ENCODE measurements around the gene SRPK3.

SRPK3 gene, protein sequence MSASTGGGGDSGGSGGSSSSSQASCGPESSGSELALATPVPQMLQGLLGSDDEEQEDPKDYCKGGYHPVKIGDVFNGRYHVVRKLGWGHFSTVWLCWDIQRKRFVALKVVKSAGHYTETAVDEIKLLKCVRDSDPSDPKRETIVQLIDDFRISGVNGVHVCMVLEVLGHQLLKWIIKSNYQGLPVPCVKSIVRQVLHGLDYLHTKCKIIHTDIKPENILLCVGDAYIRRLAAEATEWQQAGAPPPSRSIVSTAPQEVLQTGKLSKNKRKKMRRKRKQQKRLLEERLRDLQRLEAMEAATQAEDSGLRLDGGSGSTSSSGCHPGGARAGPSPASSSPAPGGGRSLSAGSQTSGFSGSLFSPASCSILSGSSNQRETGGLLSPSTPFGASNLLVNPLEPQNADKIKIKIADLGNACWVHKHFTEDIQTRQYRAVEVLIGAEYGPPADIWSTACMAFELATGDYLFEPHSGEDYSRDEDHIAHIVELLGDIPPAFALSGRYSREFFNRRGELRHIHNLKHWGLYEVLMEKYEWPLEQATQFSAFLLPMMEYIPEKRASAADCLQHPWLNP

GRCh38 chrX:153780678-153781427 is at the start of gene SRPK3:
Gene SRPK3, plus strand, starts transcription at chrX:153781041. Its CDS starts 46 bp downstream, at chrX:153781087.
- no peak for TF ChIP-seq MYC (IDR thresholded peaks at IDR 0.05; ENCODE audit: low read depth, low read length)
- no peak within 1 kb of the TSS for H3K4me3 ChIP-seq (ENCODE audit: low read depth, low read length)
- DNase-seq (ENCODE audit: low read depth): peak; percentile 56

DNA sequence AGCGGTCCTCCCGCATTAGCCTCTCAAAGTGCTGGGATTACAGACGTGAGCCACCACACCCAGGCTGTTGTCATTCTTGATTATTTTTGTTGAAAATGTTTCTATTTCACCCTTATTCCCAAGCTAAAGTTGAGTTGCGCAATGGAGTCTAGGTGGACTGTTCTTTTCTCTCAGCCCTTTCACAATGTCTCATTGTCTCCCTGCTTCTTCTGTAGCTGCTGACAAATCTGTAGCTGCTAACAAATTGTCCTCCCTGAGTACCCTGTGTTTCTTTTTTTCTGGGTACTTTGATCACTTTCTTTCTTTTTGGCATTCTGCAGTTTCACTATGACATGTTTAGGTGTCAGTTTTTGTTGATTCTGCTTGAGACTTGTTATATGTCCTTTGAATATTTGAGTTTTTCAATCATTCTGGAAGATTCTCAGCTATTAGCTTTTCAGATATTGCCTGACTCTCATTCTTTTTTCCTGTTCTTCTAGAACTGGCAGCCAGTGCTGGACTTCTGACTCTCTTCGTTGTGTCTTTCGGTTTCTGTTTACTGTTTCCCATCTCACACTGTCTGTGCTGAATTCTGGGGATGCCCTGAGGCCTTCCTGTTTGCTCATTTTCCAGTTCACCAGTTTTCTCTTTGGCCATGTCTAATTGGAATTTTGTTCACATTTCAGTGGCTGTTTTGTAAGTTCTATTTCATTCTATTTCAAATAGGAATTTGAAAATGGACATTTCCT is 49.6 kb upstream of the SRPK3 start:
- no peak overlapping the region for H3K4me3 ChIP-seq (ENCODE audit: low read depth, low read length)
- DNase-seq (ENCODE audit: low read depth): peak; percentile 45
- TF ChIP-seq, protein P1, sequence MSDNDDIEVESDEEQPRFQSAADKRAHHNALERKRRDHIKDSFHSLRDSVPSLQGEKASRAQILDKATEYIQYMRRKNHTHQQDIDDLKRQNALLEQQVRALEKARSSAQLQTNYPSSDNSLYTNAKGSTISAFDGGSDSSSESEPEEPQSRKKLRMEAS (IDR thresholded peaks at IDR 0.05; ENCODE audit: low read depth, low read length): no peak
- TF ChIP-seq POLR2A (IDR thresholded peaks at IDR 0.05; ENCODE audit: extremely low read depth, insufficient read length) (no peak), MYC (IDR thresholded peaks at IDR 0.05; ENCODE audit: low read depth, low read length) (no peak)
- TF ChIP-seq, protein P2, sequence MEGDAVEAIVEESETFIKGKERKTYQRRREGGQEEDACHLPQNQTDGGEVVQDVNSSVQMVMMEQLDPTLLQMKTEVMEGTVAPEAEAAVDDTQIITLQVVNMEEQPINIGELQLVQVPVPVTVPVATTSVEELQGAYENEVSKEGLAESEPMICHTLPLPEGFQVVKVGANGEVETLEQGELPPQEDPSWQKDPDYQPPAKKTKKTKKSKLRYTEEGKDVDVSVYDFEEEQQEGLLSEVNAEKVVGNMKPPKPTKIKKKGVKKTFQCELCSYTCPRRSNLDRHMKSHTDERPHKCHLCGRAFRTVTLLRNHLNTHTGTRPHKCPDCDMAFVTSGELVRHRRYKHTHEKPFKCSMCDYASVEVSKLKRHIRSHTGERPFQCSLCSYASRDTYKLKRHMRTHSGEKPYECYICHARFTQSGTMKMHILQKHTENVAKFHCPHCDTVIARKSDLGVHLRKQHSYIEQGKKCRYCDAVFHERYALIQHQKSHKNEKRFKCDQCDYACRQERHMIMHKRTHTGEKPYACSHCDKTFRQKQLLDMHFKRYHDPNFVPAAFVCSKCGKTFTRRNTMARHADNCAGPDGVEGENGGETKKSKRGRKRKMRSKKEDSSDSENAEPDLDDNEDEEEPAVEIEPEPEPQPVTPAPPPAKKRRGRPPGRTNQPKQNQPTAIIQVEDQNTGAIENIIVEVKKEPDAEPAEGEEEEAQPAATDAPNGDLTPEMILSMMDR (IDR thresholded peaks at IDR 0.05; ENCODE audit: low read depth, low read length): no peak

DNA sequence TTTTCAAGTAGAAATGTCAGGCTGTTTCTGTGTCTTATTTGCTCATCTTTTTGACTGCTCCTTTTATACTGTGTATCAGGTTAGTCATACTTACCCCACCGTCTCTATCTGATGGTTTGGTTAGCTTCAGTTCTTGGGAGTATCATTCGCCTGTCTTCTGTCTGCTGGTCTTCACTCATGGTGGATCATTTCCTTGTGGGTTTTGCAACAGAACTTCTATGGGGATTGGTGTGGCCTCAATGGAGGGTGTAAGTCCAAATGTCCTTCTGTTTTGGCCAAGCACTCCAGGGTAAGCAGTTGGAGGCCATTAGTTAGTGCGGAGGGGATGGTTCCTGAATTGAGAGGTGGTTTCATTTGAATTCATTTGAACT is 49.0 kb upstream of the SRPK3 start:
- TF ChIP-seq, protein P1 (IDR thresholded peaks at IDR 0.05; ENCODE audit: low read depth, low read length): no peak
- TF ChIP-seq, protein P2 (IDR thresholded peaks at IDR 0.05; ENCODE audit: low read depth, low read length): no peak
- TF ChIP-seq MYC (IDR thresholded peaks at IDR 0.05; ENCODE audit: low read depth, low read length) (no peak), POLR2A (IDR thresholded peaks at IDR 0.05; ENCODE audit: extremely low read depth, insufficient read length) (no peak)
- no peak overlapping the region for H3K4me3 ChIP-seq (ENCODE audit: low read depth, low read length)
- no peak for DNase-seq (ENCODE audit: low read depth)

DNA sequence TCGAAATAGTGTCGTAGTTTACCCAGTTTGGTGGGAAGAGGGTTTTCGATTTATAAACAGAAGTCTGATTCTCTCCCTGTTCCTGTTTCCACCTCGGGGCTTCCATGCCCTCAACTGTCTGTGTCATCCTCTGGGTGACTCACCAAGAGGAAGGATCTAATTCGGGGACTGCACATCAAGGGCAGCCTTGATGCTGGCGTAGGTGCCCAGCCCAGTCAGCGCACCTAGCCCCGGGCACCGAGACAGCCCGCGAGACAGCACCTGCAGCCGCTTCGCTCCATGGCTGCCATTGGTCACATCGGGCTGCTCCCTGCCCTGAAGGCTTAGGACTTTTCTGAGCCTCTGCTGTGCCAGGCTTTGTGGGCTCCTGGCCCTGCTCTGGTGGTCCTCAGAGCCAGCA is 48.4 kb upstream of the SRPK3 start:
- DNase-seq (ENCODE audit: low read depth): peak; percentile 51
- TF ChIP-seq POLR2A (IDR thresholded peaks at IDR 0.05; ENCODE audit: extremely low read depth, insufficient read length): no peak
- TF ChIP-seq, protein P1 (IDR thresholded peaks at IDR 0.05; ENCODE audit: low read depth, low read length): no peak
- TF ChIP-seq MYC (IDR thresholded peaks at IDR 0.05; ENCODE audit: low read depth, low read length): no peak
- TF ChIP-seq, protein P2 (IDR thresholded peaks at IDR 0.05; ENCODE audit: low read depth, low read length): no peak
- H3K4me3 ChIP-seq (ENCODE audit: low read depth, low read length): no peak overlapping the region

- no peak for DNase-seq (ENCODE audit: low read depth)
- no peak overlapping the region for H3K4me3 ChIP-seq (ENCODE audit: low read depth, low read length)
- no peak for TF ChIP-seq MYC (IDR thresholded peaks at IDR 0.05; ENCODE audit: low read depth, low read length)
- TF ChIP-seq, protein P1 (IDR thresholded peaks at IDR 0.05; ENCODE audit: low read depth, low read length): no peak
These were observed 47.1 kb upstream of the SRPK3 start for GRCh38 chrX:153733651-153734240.

DNA sequence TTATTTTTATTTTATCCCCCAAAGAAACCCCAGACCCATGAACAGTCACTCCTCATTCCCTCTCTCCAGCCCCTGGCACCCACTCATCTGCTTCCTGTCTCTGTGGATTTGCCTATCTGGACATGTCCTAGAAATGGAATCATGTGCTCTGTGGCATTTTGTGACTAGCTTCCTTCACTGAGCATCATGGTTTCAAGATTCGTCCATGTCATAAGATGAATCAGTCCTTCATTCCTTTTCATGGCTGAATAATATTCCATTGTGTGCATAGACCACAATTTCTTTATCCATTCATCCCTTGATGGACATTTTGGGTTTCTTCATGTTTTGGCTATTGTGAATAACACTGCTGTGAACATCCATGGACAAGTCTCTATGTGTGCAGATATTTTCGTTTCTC is 46.0 kb upstream of the SRPK3 start:
- no peak overlapping the region for H3K4me3 ChIP-seq (ENCODE audit: low read depth, low read length)
- TF ChIP-seq, protein P2 (IDR thresholded peaks at IDR 0.05; ENCODE audit: low read depth, low read length): no peak
- TF ChIP-seq MYC (IDR thresholded peaks at IDR 0.05; ENCODE audit: low read depth, low read length): no peak
- TF ChIP-seq, protein P1 (IDR thresholded peaks at IDR 0.05; ENCODE audit: low read depth, low read length): no peak
- no peak for TF ChIP-seq POLR2A (IDR thresholded peaks at IDR 0.05; ENCODE audit: extremely low read depth, insufficient read length)
- no peak for DNase-seq (ENCODE audit: low read depth)
